HG03066 (cell line): ENCODE results near the gene CBLB.

ENCODE experiments used
- ATAC-seq: cut with Tn5 transposase; IDR thresholded peaks from one replicate; pipeline ENCODE4 v1.9.1; 2021; ENCODE audit warnings: low read depth; ENCODE audit not compliant: unreplicated experiment

CBLB gene

GRCh38 chr3:105649480-105649879 is 219.3 kb downstream of the CBLB start:
- ATAC-seq, result no peak

- ATAC-seq, result no peak
These were observed 221.8 kb downstream of the CBLB start for GRCh38 chr3:105647047-105647446.

GRCh38 chr3:105639131-105639530 is 229.7 kb downstream of the CBLB start:
- ATAC-seq, result no peak

GRCh38 chr3:105634708-105635107 is 234.1 kb downstream of the CBLB start:
- ATAC-seq, result no peak

- ATAC-seq, result no peak
These were observed 239.1 kb downstream of the CBLB start for GRCh38 chr3:105629718-105630117.

- ATAC-seq, result no peak
These were observed 242.1 kb downstream of the CBLB start for GRCh38 chr3:105626739-105627138.

GRCh38 chr3:105622169-105622568 is 246.6 kb downstream of the CBLB start:
- no peak for ATAC-seq

GRCh38 chr3:105620236-105620635 is 248.6 kb downstream of the CBLB start:
- no peak for ATAC-seq

GRCh38 chr3:105619651-105620050 is 249.2 kb downstream of the CBLB start:
- no peak for ATAC-seq

- ATAC-seq, result no peak
These were observed 250.3 kb downstream of the CBLB start for GRCh38 chr3:105618556-105618955.

- ATAC-seq, result no peak
These were observed 252.3 kb downstream of the CBLB start for GRCh38 chr3:105616374-105617121.

- no peak for ATAC-seq
These were observed 253.0 kb downstream of the CBLB start for GRCh38 chr3:105615814-105616213.

- ATAC-seq, result no peak
These were observed 254.4 kb downstream of the CBLB start for GRCh38 chr3:105614288-105615030.

GRCh38 chr3:105613120-105613519 is 255.7 kb downstream of the CBLB start:
- no peak for ATAC-seq

- no peak for ATAC-seq
These were observed 257.3 kb downstream of the CBLB start for GRCh38 chr3:105611304-105612192.

- ATAC-seq, result no peak
These were observed 258.3 kb downstream of the CBLB start for GRCh38 chr3:105610473-105610872.

- ATAC-seq, result no peak
These were observed 260.2 kb downstream of the CBLB start for GRCh38 chr3:105608623-105609022.

- ATAC-seq, result no peak
These were observed 262.8 kb downstream of the CBLB start for GRCh38 chr3:105606016-105606415.
